WTC11 (cell line): ENCODE measurements around the gene VTA1. TPM values are rescaled to one million over a fixed set of nuclear protein-coding genes. Genes with fewer than 3 reads are reported as not detected.

Experiments used
- ATAC-seq: fragments of 200-7000 bp; cut with Tn5 transposase; 2 replicates; pipeline ENCODE4 v1.10.0; 2021; ENCODE audit warnings: mild to moderate bottlenecking, moderate library complexity
- CTCF ChIA-PET: fragments of 300-600 bp; sonication (Branson Sonifier 250); formaldehyde crosslinking; loops from one replicate; lab custom pipeline; 2021; ENCODE audit warnings: antibody characterized with exemption; lab: Charles Lee
- POLR2A ChIA-PET: fragments of 350-600 bp; sonication (Branson Sonifier 250); formaldehyde crosslinking; loops from one replicate; lab custom pipeline; 2021; ENCODE audit warnings: antibody characterized with exemption; lab: Charles Lee
- DNase-seq: peaks from one replicate; pipeline ENCODE4 v3.0.0; 2021; ENCODE audit warnings: low spot score
- H3K27ac Mint-ChIP-seq: 2 replicates; pipeline ENCODE4 v1.8.0; 2021; ENCODE audit warnings: mixed read lengths
- H3K27me3 Mint-ChIP-seq: 2 replicates; pipeline ENCODE4 v1.8.0; 2021; ENCODE audit warnings: low read depth, mild to moderate bottlenecking, moderate library complexity, mixed read lengths
- H3K36me3 Mint-ChIP-seq: 2 replicates; pipeline ENCODE4 v1.8.0; 2021; ENCODE audit warnings: mixed read lengths
- H3K4me1 Mint-ChIP-seq: 2 replicates; pipeline ENCODE4 v1.8.0; 2022; ENCODE audit warnings: mixed read lengths
- H3K4me3 Mint-ChIP-seq: 2 replicates; pipeline ENCODE4 v1.8.0; 2021; ENCODE audit warnings: mild to moderate bottlenecking, moderate library complexity, mixed read lengths
- H3K9me3 Mint-ChIP-seq: 2 replicates; pipeline ENCODE4 v1.8.0; 2021; ENCODE audit warnings: mixed read lengths
- AR ChIP-seq: fragments of 250-450 bp; sonication (Bioruptor Pico); IDR thresholded peaks from 2 replicates; pipeline ENCODE4 v1.9.0; 2021; ENCODE audit warnings: mild to moderate bottlenecking
- CREB1 ChIP-seq: sonication (generic); formaldehyde crosslinking; IDR thresholded peaks from 2 replicates; pipeline ENCODE4 v1.8.0; 2023; ENCODE audit warnings: mild to moderate bottlenecking, missing genetic modification reagents
- E2F4 ChIP-seq: sonication (generic); formaldehyde crosslinking; IDR thresholded peaks from 2 replicates; pipeline ENCODE4 v1.8.1; 2022; ENCODE audit warnings: low read depth, mild to moderate bottlenecking, moderate library complexity, missing genetic modification reagents, borderline replicate concordance
- ESRRA ChIP-seq: sonication (generic); formaldehyde crosslinking; IDR thresholded peaks from 2 replicates; pipeline ENCODE4 v1.8.1; 2022; ENCODE audit warnings: mild to moderate bottlenecking, missing genetic modification reagents, borderline replicate concordance
- FOXK1 ChIP-seq: sonication (generic); formaldehyde crosslinking; IDR thresholded peaks from 2 replicates; pipeline ENCODE4 v1.8.0; 2022; ENCODE audit warnings: mild to moderate bottlenecking, moderate library complexity, missing genetic modification reagents
- FOXP1 ChIP-seq: sonication (generic); formaldehyde crosslinking; IDR thresholded peaks from 2 replicates; pipeline ENCODE4 v1.8.0; 2022; ENCODE audit warnings: missing genetic modification reagents, mild to moderate bottlenecking, moderate library complexity, borderline replicate concordance
- FOXP4 ChIP-seq: sonication (generic); formaldehyde crosslinking; IDR thresholded peaks from 2 replicates; pipeline ENCODE4 v1.8.0; 2022; ENCODE audit warnings: mild to moderate bottlenecking, missing genetic modification reagents
- HMGA2 ChIP-seq: fragments of 250-450 bp; sonication (Bioruptor Pico); IDR thresholded peaks from 2 replicates; pipeline ENCODE4 v1.4.0; 2021; ENCODE audit warnings: mild to moderate bottlenecking, moderate library complexity
- JAZF1 ChIP-seq: fragments of 250-450 bp; sonication (Bioruptor Pico); IDR thresholded peaks from 2 replicates; pipeline ENCODE4 v1.9.0; 2021; ENCODE audit warnings: moderate library complexity, mild to moderate bottlenecking, inconsistent platforms
- NFATC4 ChIP-seq: fragments of 250-450 bp; sonication (Bioruptor Pico); IDR thresholded peaks from 2 replicates; pipeline ENCODE4 v1.9.0; 2021; ENCODE audit warnings: mild to moderate bottlenecking
- NFE2L1 ChIP-seq: sonication (generic); formaldehyde crosslinking; IDR thresholded peaks from 2 replicates; pipeline ENCODE4 v1.8.1; 2023; ENCODE audit warnings: missing genetic modification reagents
- NFYB ChIP-seq: sonication (generic); formaldehyde crosslinking; conservative IDR thresholded peaks from 2 replicates; pipeline ENCODE4 v1.8.0; 2022; ENCODE audit warnings: low read depth, missing genetic modification reagents
- RELA ChIP-seq: sonication (generic); formaldehyde crosslinking; IDR thresholded peaks from 2 replicates; pipeline ENCODE4 v1.8.1; 2022; ENCODE audit warnings: missing genetic modification reagents, mild to moderate bottlenecking, borderline replicate concordance
- SP1 ChIP-seq: sonication (generic); formaldehyde crosslinking; conservative IDR thresholded peaks from 2 replicates; pipeline ENCODE4 v1.8.1; 2022; ENCODE audit warnings: missing genetic modification reagents
- TEAD1 ChIP-seq: sonication (generic); formaldehyde crosslinking; IDR thresholded peaks from 2 replicates; pipeline ENCODE4 v1.8.0; 2022; ENCODE audit warnings: mild to moderate bottlenecking, missing genetic modification reagents
- TEAD4 ChIP-seq: sonication (generic); formaldehyde crosslinking; IDR thresholded peaks from 2 replicates; pipeline ENCODE4 v1.8.0; 2022; ENCODE audit warnings: mild to moderate bottlenecking, missing genetic modification reagents
- USF2 ChIP-seq: sonication (generic); formaldehyde crosslinking; IDR thresholded peaks from 2 replicates; pipeline ENCODE4 v1.8.1; 2023; ENCODE audit warnings: mild to moderate bottlenecking, missing genetic modification reagents, moderate library complexity
- ZNF121 ChIP-seq: sonication (generic); formaldehyde crosslinking; IDR thresholded peaks from 2 replicates; pipeline ENCODE4 v1.8.0; 2023; ENCODE audit warnings: missing genetic modification reagents
- ZNF219 ChIP-seq: sonication (generic); formaldehyde crosslinking; IDR thresholded peaks from 2 replicates; pipeline ENCODE4 v1.8.0; 2023; ENCODE audit warnings: missing genetic modification reagents, mild to moderate bottlenecking, borderline replicate concordance
- ZNF232 ChIP-seq: sonication (generic); formaldehyde crosslinking; IDR thresholded peaks from 2 replicates; pipeline ENCODE4 v1.8.0; 2022; ENCODE audit warnings: mild to moderate bottlenecking, missing genetic modification reagents
- ZNF532 ChIP-seq: fragments of 250-450 bp; sonication (Bioruptor Pico); IDR thresholded peaks from 2 replicates; pipeline ENCODE4 v1.9.0; 2021; ENCODE audit warnings: mild to moderate bottlenecking, borderline replicate concordance
- ZNF671 ChIP-seq: fragments of 250-450 bp; sonication (Bioruptor Pico); IDR thresholded peaks from 2 replicates; pipeline ENCODE4 v1.8.0; 2021; ENCODE audit warnings: mild to moderate bottlenecking
- ZSCAN18 ChIP-seq: fragments of 250-450 bp; sonication (Bioruptor Pico); IDR thresholded peaks from 2 replicates; pipeline ENCODE4 v2.1.2; 2022; ENCODE audit warnings: mild to moderate bottlenecking, moderate library complexity
- total RNA-seq: library from RNA; stranded (reverse); gene quantifications from 3 replicates; pipeline ENCODE4 v1.2.3, GENCODE V29; 2021

The VTA1 gene
- total RNA-seq, 1 experiment from 2014 or later: 55.4 TPM

- H3K4me1 Mint-ChIP-seq: no peaks in the 10 kb centered on the region
- POLR2A ChIA-PET: no interaction called here
- ATAC-seq (no peak), DNase-seq (no peak)
- no peak overlapping the region for H3K4me3 Mint-ChIP-seq
- no peak overlapping the region for H3K27ac Mint-ChIP-seq
- CTCF ChIA-PET: no interaction called here
- H3K27me3 Mint-ChIP-seq: no peaks in the 10 kb centered on the region
- TF ChIP-seq CREB1 (CRISPR knock-in tag): no peak
- peaks cover 23% of the 10 kb centered on the region for H3K9me3 Mint-ChIP-seq
- no peaks in the 10 kb centered on the region for H3K36me3 Mint-ChIP-seq
Observed at GRCh38 chr6:142225115-142225514, 78.1 kb downstream of the VTA1 start.

GRCh38 chr6:142225552-142225951 lies 78.5 kb downstream of the VTA1 start:
- ChIA-PET CTCF (no interaction called here), POLR2A (no interaction called here)
- no peak for ATAC-seq
- Mint-ChIP-seq H3K9me3 (peaks cover 25% of the 10 kb centered on the region), H3K36me3 (no peaks in the 10 kb centered on the region), H3K27ac (no peak overlapping the region), H3K4me3 (no peak overlapping the region), H3K4me1 (no peaks in the 10 kb centered on the region), H3K27me3 (no peaks in the 10 kb centered on the region)
- no peak for TF ChIP-seq FOXK1 (CRISPR knock-in tag)
- no peak for TF ChIP-seq FOXP4
- no peak for TF ChIP-seq ZNF671 (CRISPR knock-in tag)
- TF ChIP-seq HMGA2 (CRISPR knock-in tag): no peak
- no peak for TF ChIP-seq JAZF1 (CRISPR knock-in tag)
- TF ChIP-seq FOXP1 (CRISPR knock-in tag): no peak
- TF ChIP-seq ESRRA (CRISPR knock-in tag): no peak
- TF ChIP-seq ZNF121: no peak
- TF ChIP-seq TEAD4 (CRISPR knock-in tag): no peak
- TF ChIP-seq NFE2L1: no peak
- TF ChIP-seq E2F4 (CRISPR knock-in tag): no peak
- no peak for TF ChIP-seq NFYB
- no peak for TF ChIP-seq RELA (CRISPR knock-in tag)
- no peak for DNase-seq

- Mint-ChIP-seq H3K4me3 (no peak overlapping the region), H3K4me1 (peaks cover 5% of the 10 kb centered on the region), H3K27ac (no peak overlapping the region), H3K9me3 (peaks cover 25% of the 10 kb centered on the region), H3K36me3 (no peaks in the 10 kb centered on the region), H3K27me3 (no peaks in the 10 kb centered on the region)
- DNase-seq (no peak), ATAC-seq (no peak)
- CTCF ChIA-PET: no interaction called here
- POLR2A ChIA-PET: no interaction called here
- TF ChIP-seq ZNF532 (CRISPR knock-in tag) (no peak), CREB1 (CRISPR knock-in tag) (no peak), ZNF219 (CRISPR knock-in tag) (no peak), USF2 (no peak), ZNF232 (CRISPR knock-in tag) (no peak), AR (CRISPR knock-in tag) (no peak), SP1 (CRISPR knock-in tag) (no peak), ZSCAN18 (CRISPR knock-in tag) (no peak), NFATC4 (CRISPR knock-in tag) (no peak), TEAD1 (CRISPR knock-in tag) (no peak)
Observed at GRCh38 chr6:142226731-142227130, 79.7 kb downstream of the VTA1 start.
